Renal cortical epithelial cell (primary cell): ENCODE data around the gene AIP. TPM values are rescaled to one million over a fixed set of nuclear protein-coding genes. Genes with fewer than 3 reads are reported as not detected.

ENCODE experiments used
- DNase-seq: peaks from one replicate; pipeline ENCODE4 v3.0.0-alpha.2; 2011; ENCODE audit warnings: low read depth
- total RNA-seq: library from RNA; depleted of rRNA; stranded (reverse); fragments of >200 nt; gene quantifications from 2 replicates; pipeline ENCODE4 v1.2.3, GENCODE V29; 2014

Gene AIP
- total RNA-seq, 1 donor from 2014 or later = 53.2 TPM

- no peak for DNase-seq
Observed at GRCh38 chr11:67493548-67494370, 10.9 kb downstream of the AIP start.

- no peak for DNase-seq
Observed at GRCh38 chr11:67494371-67495233, 11.8 kb downstream of the AIP start.

- no peak for DNase-seq
Observed at GRCh38 chr11:67495234-67496005, 12.6 kb downstream of the AIP start.

DNA sequence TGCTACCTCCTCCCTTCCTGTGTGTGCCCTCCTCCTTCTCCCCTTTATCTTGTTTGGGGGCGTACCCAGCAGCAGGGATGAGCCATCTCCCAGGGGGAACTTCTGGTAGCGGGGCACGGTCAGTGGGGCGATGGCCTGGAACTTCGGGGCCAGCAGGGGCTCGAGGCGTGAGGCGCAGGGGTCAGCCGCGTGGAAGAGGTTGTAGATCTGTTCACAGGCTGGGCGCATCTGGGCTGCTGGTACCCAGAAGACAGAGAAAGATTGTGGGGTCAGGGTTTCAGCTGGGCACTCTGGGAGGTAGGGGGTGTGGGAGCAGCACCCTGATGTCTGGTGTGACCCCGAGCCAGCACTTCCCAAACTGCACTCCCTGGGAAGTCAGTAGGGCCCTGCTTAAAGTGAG is 13.3 kb downstream of the AIP start:
- DNase-seq = no peak

DNA sequence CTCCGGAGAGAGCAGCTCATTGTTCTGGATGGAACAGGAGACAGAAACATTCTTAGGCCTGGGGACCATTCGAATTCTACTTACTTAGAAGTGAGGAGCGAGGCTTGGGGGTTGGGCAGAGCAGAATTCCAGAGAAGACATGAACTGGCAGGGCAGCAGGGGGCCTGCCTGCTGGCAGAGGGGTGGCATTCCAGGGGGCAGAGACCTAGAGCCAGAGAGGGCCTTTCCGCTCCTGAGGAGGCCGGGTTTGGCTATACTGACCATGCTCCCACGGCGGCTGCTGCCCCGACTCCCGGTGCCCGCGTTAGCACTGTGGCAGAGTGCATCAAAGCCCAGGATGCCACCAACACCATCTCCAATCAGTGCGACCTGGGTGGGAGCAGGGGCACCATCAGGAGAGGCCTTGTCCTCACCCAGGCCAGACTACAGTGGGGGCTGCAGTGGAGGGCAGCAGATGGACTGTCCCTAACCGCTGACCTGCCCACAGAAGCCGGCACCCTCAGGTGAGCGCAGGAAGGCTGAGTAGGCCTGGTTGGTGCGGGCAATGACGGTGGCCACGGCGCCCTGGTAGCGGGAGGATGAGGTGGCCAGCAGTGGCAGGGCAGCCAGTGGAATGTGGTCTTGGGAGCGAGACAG is 14.9 kb downstream of the AIP start:
- DNase-seq = no peak

- DNase-seq = no peak
Observed at GRCh38 chr11:67498544-67498972, 15.7 kb downstream of the AIP start.

DNA sequence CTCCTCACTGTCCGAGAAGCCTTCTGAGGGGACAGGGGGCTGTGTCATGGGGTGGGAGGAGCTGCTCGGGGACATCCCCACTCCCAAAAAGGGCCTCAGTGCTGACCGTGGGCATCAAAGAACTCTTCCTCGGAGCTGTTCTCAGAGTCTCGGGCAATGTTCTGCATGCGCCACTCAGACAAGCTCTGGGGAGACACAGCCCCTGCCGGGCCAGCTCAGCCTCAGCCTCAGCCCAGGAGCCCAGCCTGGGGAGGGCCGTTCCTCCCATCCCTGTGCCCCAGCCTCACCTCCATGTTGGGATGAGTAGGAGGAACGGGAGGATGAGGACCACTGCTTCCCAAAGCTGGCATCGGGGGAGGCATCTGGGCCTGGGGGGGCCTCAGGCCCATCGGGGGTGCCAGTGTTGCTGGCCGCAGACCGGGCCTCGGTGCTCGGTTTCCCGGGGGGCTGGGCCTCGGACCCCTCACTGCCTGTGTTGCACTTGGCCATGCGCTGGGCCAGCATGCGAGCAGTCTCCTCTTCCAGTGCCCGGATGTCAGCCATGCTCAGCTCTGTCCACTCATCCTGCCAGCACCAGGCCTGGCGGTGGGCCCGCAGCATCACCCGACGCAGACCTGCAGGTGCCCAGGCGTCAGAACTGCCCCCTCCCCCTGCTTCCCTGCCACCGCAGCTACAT is 17.1 kb downstream of the AIP start:
- DNase-seq = no peak

DNA sequence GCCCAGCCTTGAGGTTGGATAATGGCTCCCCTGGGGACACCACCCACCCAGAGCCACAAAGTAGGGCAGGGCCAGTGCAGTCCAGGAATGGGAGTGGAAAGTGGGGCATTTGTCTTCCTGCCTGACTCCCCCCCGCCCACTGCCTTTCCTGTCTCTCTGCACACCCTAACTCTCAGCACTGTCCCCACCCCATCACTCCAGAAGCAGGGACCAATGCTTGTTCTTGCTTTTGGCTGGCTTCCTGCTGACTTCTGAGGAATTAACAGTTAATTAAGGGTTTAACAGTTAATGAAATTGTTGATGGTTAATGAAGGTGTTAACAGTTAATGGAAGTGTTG is 17.6 kb downstream of the AIP start:
- no peak for DNase-seq

GRCh38 chr11:67500831-67501715 is 18.2 kb downstream of the AIP start:
- DNase-seq = no peak

- DNase-seq = no peak
Observed at GRCh38 chr11:67501854-67502253, 19.0 kb downstream of the AIP start.

GRCh38 chr11:67502328-67502979 is 19.6 kb downstream of the AIP start:
- DNase-seq = no peak

GRCh38 chr11:67503119-67504004 is 20.5 kb downstream of the AIP start:
- no peak for DNase-seq

DNA sequence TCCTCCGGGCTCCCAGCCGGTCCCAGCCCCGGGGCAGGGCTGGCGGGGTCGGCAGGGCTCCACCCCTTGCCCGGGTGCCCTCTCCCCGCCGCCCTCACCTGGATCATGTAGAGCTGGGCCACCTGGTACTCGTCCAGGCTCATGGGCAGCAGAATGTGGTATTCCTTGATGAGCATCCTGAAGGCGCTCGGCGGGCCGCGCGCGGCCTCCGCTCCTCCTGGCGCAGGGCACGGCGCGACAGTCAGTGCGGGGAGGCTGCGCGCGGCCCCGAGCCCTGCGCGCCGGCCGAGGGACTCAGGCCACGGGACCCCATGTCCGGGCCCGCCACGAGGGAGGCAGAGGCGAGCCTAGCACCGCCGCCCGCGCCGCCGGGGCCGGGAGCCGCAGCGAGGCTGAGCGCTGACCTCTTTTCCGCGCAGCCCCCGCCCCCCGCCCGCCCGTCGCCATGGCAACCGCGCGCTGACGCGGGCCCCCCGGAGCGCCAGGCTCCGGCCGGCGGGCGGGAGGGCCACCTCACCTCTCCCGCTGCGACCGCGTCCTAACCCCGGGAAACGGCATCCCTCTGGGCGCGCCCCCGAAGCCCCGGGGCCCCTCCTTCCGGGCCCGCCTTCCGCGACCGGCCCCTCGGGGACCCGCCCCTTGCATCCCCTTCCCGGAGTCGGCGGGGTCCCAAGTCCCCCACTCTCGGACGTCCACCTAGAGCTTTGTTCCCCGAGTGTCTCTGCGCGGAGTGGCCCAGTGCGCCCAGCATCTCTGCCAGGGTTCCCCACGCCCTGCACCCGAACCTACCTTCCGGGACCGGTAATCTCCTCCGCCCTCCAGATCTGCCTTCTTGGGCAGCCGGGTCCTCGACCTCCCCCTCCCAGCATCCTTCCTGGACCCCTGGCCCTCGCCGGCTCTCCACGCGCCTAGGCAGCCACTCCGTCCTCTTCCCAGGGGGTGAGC is 21.5 kb downstream of the AIP start:
- DNase-seq = no peak

DNA sequence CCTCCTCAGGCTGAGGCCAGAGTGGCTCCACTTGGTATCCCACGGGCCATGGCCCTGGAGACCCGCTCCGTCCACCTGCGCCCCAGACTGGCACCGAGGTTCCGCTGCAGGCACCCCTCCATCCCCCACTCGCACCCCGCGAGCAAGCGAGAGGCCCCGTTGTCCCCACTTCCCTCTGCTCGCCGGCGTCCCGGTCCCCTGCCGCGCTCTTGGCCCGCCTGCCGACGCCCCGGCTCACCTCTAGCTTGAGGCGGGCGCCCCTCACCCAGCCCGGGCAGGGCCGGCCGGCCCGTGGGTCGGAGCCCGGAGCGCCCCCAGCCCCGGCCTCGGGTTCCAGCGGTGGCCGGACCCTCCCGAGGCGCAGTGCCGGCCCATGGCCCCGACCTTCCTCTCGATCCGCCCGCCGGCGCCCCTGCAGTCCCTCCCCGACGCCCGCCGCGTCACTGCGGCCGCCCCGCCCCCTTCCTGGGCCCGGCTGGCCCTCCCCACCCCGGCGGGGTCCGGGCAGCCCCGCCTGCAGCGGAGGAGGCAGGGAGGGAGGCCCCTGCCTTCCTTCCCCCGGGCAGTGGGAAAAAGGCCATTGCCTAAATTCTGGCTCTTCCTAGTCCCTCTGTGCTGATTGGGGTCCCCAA is 22.2 kb downstream of the AIP start, which contains the start of gene PITPNM1:
Gene PITPNM1 (minus strand): TSS at position 414 of the 632 bp plus-strand sequence. CDS start 1,183 bp downstream, outside the sequence.
- peak; percentile 19 for DNase-seq

DNA sequence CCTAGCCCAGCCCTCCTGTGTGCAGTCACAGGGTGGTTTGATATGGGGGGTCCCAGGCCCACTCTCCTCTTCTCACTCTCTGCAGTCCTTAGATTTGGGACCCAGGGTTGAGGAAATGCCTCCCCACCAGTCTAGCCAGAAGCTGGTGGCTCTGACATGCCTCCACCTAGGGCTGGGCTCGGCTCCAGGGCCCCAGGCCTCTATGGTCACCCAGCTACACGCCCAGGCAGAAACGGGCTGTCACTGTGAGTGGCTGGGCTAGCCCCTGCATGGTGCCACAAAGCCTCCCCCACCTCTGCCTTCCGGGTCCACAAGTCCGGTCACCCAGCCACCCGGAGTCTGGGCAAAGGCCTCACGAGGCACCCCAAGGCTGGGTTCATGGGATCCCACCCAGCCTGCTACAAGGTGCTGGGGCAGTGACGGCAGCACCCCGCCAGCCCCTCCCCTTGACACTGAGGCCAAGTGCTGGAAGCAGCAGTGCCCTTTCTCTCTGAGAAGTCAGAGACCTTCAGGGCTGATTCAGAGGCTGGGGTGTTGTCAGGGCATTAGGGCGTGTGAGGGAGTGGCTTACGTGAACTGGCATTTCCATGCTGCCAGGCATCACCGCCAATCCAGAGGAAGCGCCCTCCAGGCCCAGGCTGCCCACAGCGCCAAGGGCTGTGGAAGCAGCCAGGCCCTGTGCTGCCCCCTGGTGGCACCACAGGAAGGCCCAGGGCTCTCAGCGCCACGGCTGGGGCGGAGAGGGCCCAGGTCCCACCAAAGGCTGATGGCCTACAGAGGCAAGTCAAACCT is 23.0 kb downstream of the AIP start:
- DNase-seq = peak; percentile 98
